ENCODE measurements around the gene ST8SIA2.
"Not testable (repeated sequence)": the region's sequence is repeated elsewhere in the genome, so short reads cannot be mapped to it uniquely, and the experiment has no call there.

The ST8SIA2 gene

GRCh38 chr15:92462424-92463125 is 68.9 kb downstream of the ST8SIA2 start:
- Histone ChIP-seq H3K27me3 (ENCODE audit: insufficient read depth, low read length) (no peaks in the 10 kb centered on the region), H3K9me3 (ENCODE audit: insufficient read depth, low read depth, low read length) (no peaks in the 10 kb centered on the region), H3K4me3 (ENCODE audit: low read length) (no peak overlapping the region), H3K9ac (ENCODE audit: low read depth, low read length) (no peak overlapping the region), H3K27ac (ENCODE audit: low read depth, low read length) (no peak overlapping the region), H3K36me3 (ENCODE audit: insufficient read depth, low read length) (peaks cover 2% of the 10 kb centered on the region; the same call in 1 of the 2 replicates), H3K4me1 (ENCODE audit: insufficient read depth, low read length) (no peaks in the 10 kb centered on the region)
- 93% methylated on average over 2 of the region's 2 CpGs for WGBS

GRCh38 chr15:92463352-92463751 is 69.7 kb downstream of the ST8SIA2 start:
- Histone ChIP-seq H3K4me1 (ENCODE audit: insufficient read depth, low read length) (no peaks in the 10 kb centered on the region), H3K36me3 (ENCODE audit: insufficient read depth, low read length) (peaks cover 2% of the 10 kb centered on the region; the same call in 1 of the 2 replicates), H3K27ac (ENCODE audit: low read depth, low read length) (no peak overlapping the region), H3K27me3 (ENCODE audit: insufficient read depth, low read length) (no peaks in the 10 kb centered on the region), H3K4me3 (ENCODE audit: low read length) (no peak overlapping the region), H3K9me3 (ENCODE audit: insufficient read depth, low read depth, low read length) (no peaks in the 10 kb centered on the region), H3K9ac (ENCODE audit: low read depth, low read length) (no peak overlapping the region)
- 85% methylated on average over 5 of the region's 5 CpGs for WGBS

GRCh38 chr15:92463826-92464225 is 70.1 kb downstream of the ST8SIA2 start:
- Histone ChIP-seq H3K4me1 (ENCODE audit: insufficient read depth, low read length) (no peaks in the 10 kb centered on the region), H3K27ac (ENCODE audit: low read depth, low read length) (no peak overlapping the region), H3K36me3 (ENCODE audit: insufficient read depth, low read length) (peaks cover 2% of the 10 kb centered on the region; the same call in 1 of the 2 replicates), H3K27me3 (ENCODE audit: insufficient read depth, low read length) (no peaks in the 10 kb centered on the region), H3K9me3 (ENCODE audit: insufficient read depth, low read depth, low read length) (no peaks in the 10 kb centered on the region), H3K4me3 (ENCODE audit: low read length) (no peak overlapping the region), H3K9ac (ENCODE audit: low read depth, low read length) (no peak overlapping the region)
- WGBS, result 93% methylated on average over 7 of the region's 7 CpGs

- Histone ChIP-seq H3K36me3 (ENCODE audit: insufficient read depth, low read length) (peaks cover 2% of the 10 kb centered on the region; the same call in 1 of the 2 replicates), H3K27ac (ENCODE audit: low read depth, low read length) (no peak overlapping the region), H3K9me3 (ENCODE audit: insufficient read depth, low read depth, low read length) (no peaks in the 10 kb centered on the region), H3K4me1 (ENCODE audit: insufficient read depth, low read length) (no peaks in the 10 kb centered on the region), H3K27me3 (ENCODE audit: insufficient read depth, low read length) (no peaks in the 10 kb centered on the region), H3K4me3 (ENCODE audit: low read length) (no peak overlapping the region), H3K9ac (ENCODE audit: low read depth, low read length) (no peak overlapping the region)
- WGBS, result 91% methylated on average over 8 of the region's 8 CpGs
Observed at GRCh38 chr15:92466834-92467233, 73.2 kb downstream of the ST8SIA2 start.

GRCh38 chr15:92467245-92467644 is 73.6 kb downstream of the ST8SIA2 start:
- Histone ChIP-seq H3K9me3 (ENCODE audit: insufficient read depth, low read depth, low read length) (no peaks in the 10 kb centered on the region), H3K4me1 (ENCODE audit: insufficient read depth, low read length) (no peaks in the 10 kb centered on the region), H3K27ac (ENCODE audit: low read depth, low read length) (no peak overlapping the region), H3K36me3 (ENCODE audit: insufficient read depth, low read length) (peaks cover 2% of the 10 kb centered on the region; the same call in 1 of the 2 replicates), H3K27me3 (ENCODE audit: insufficient read depth, low read length) (no peaks in the 10 kb centered on the region), H3K9ac (ENCODE audit: low read depth, low read length) (no peak overlapping the region), H3K4me3 (ENCODE audit: low read length) (no peak overlapping the region)
- WGBS, result 93% methylated on average over 11 of the region's 11 CpGs

GRCh38 chr15:92468991-92469390 is 75.3 kb downstream of the ST8SIA2 start:
- no peaks in the 10 kb centered on the region for H3K27me3 ChIP-seq (ENCODE audit: insufficient read depth, low read length)
- WGBS, result 97% methylated on average over 3 of the region's 3 CpGs
- no peak overlapping the region for H3K4me3 ChIP-seq (ENCODE audit: low read length)
- no peak overlapping the region for H3K9ac ChIP-seq (ENCODE audit: low read depth, low read length)
- H3K4me1 ChIP-seq (ENCODE audit: insufficient read depth, low read length), result no peaks in the 10 kb centered on the region
- H3K27ac ChIP-seq (ENCODE audit: low read depth, low read length), result no peak overlapping the region
- peaks cover 1% of the 10 kb centered on the region; the same call in 1 of the 2 replicates for H3K36me3 ChIP-seq (ENCODE audit: insufficient read depth, low read length)
- no peaks in the 10 kb centered on the region for H3K9me3 ChIP-seq (ENCODE audit: insufficient read depth, low read depth, low read length)

- Histone ChIP-seq H3K4me3 (ENCODE audit: low read length) (no peak overlapping the region), H3K9ac (ENCODE audit: low read depth, low read length) (no peak overlapping the region), H3K27ac (ENCODE audit: low read depth, low read length) (no peak overlapping the region), H3K27me3 (ENCODE audit: insufficient read depth, low read length) (no peaks in the 10 kb centered on the region), H3K36me3 (ENCODE audit: insufficient read depth, low read length) (no peaks in the 10 kb centered on the region), H3K9me3 (ENCODE audit: insufficient read depth, low read depth, low read length) (no peaks in the 10 kb centered on the region), H3K4me1 (ENCODE audit: insufficient read depth, low read length) (no peaks in the 10 kb centered on the region)
Observed at GRCh38 chr15:92471288-92471687, 77.6 kb downstream of the ST8SIA2 start.

- no peaks in the 10 kb centered on the region for H3K4me1 ChIP-seq (ENCODE audit: insufficient read depth, low read length)
- no peaks in the 10 kb centered on the region for H3K27me3 ChIP-seq (ENCODE audit: insufficient read depth, low read length)
- H3K4me3 ChIP-seq (ENCODE audit: low read length), result no peak overlapping the region
- 93% methylated on average over 12 of the region's 12 CpGs for WGBS
- no peaks in the 10 kb centered on the region for H3K9me3 ChIP-seq (ENCODE audit: insufficient read depth, low read depth, low read length)
- no peaks in the 10 kb centered on the region for H3K36me3 ChIP-seq (ENCODE audit: insufficient read depth, low read length)
- H3K9ac ChIP-seq (ENCODE audit: low read depth, low read length), result no peak overlapping the region
- no peak overlapping the region for H3K27ac ChIP-seq (ENCODE audit: low read depth, low read length)
Observed at GRCh38 chr15:92473756-92474155, 80.1 kb downstream of the ST8SIA2 start.

GRCh38 chr15:92479730-92480129 is 86.0 kb downstream of the ST8SIA2 start:
- H3K36me3 ChIP-seq (ENCODE audit: insufficient read depth, low read length); H3K9ac ChIP-seq (ENCODE audit: low read depth, low read length); H3K4me1 ChIP-seq (ENCODE audit: insufficient read depth, low read length); H3K4me3 ChIP-seq (ENCODE audit: low read length); H3K27me3 ChIP-seq (ENCODE audit: insufficient read depth, low read length); H3K9me3 ChIP-seq (ENCODE audit: insufficient read depth, low read depth, low read length); H3K27ac ChIP-seq (ENCODE audit: low read depth, low read length): not testable (repeated sequence)
- 97% methylated on average over 2 of the region's 2 CpGs for WGBS

GRCh38 chr15:92480361-92480760 is 86.7 kb downstream of the ST8SIA2 start:
- H3K27ac ChIP-seq (ENCODE audit: low read depth, low read length), result no peak overlapping the region
- H3K9me3 ChIP-seq (ENCODE audit: insufficient read depth, low read depth, low read length), result no peaks in the 10 kb centered on the region
- WGBS, result 91% methylated on average over 4 of the region's 4 CpGs
- H3K9ac ChIP-seq (ENCODE audit: low read depth, low read length), result no peak overlapping the region
- H3K27me3 ChIP-seq (ENCODE audit: insufficient read depth, low read length), result no peaks in the 10 kb centered on the region
- no peak overlapping the region for H3K4me3 ChIP-seq (ENCODE audit: low read length)
- no peaks in the 10 kb centered on the region for H3K4me1 ChIP-seq (ENCODE audit: insufficient read depth, low read length)
- H3K36me3 ChIP-seq (ENCODE audit: insufficient read depth, low read length), result no peaks in the 10 kb centered on the region

- WGBS, result 94% methylated on average over 1 of the region's 1 CpG
- Histone ChIP-seq H3K27me3 (ENCODE audit: insufficient read depth, low read length) (no peaks in the 10 kb centered on the region), H3K9me3 (ENCODE audit: insufficient read depth, low read depth, low read length) (peaks cover 8% of the 10 kb centered on the region; the same call in 1 of the 2 replicates), H3K9ac (ENCODE audit: low read depth, low read length) (no peak overlapping the region), H3K4me3 (ENCODE audit: low read length) (no peak overlapping the region), H3K27ac (ENCODE audit: low read depth, low read length) (no peak overlapping the region), H3K4me1 (ENCODE audit: insufficient read depth, low read length) (no peaks in the 10 kb centered on the region), H3K36me3 (ENCODE audit: insufficient read depth, low read length) (no peaks in the 10 kb centered on the region)
Observed at GRCh38 chr15:92485441-92485840, 91.8 kb downstream of the ST8SIA2 start.
